Epithelial cell of proximal tubule (primary cell): ENCODE results near the gene TBC1D16. TPM values are rescaled to one million over a fixed set of nuclear protein-coding genes. Genes with fewer than 3 reads are reported as not detected.

ENCODE experiments used
- DNase-seq: peaks from one replicate; pipeline ENCODE4 v3.0.0-alpha.2; 2011; ENCODE audit warnings: low read depth
- H3K4me3 ChIP-seq: 2 replicates; pipeline ENCODE4 v1.5.1; 2011; ENCODE audit warnings: low read depth, mild to moderate bottlenecking, low read length
- CTCF ChIP-seq: conservative IDR thresholded peaks from 2 replicates; pipeline ENCODE4 v1.5.1; 2012; ENCODE audit warnings: low read depth, mild to moderate bottlenecking, low read length
- total RNA-seq: library from RNA; depleted of rRNA; stranded (reverse); fragments of >200 nt; gene quantifications from 2 replicates; pipeline ENCODE4 v1.2.3, GENCODE V29; 2015

TBC1D16 gene
- total RNA-seq, 1 donor from 2014 or later, result 19.9 TPM

DNA sequence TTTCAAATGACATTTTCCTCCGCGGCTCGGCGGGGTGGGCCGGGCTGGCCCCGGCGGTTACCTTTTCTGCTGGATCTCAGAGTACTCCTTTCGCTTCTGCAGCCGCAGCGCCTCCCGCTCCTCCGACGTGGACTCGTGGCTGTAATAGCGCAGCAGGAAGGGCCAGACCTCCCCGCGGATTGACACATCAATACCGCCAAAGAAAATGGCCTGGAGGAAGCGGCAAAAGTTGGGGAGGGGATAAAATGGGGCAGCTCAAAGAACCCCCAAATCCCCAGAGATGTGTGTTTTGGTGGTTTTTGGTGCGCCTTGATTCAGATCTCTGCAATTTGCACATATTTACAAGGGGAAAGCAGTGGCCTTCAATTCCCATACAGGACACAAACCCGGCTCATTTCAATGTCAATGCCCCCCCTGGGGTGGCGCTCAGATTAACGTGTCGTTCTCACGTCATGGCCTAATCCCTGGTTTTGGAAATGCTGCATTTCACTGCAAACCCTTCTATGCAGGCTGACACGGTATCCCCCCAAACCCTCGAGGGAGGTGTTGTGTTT is 85.9 kb downstream of the TBC1D16 start:
- TF ChIP-seq CTCF, result no peak
- H3K4me3 ChIP-seq, result no peak overlapping the region
- no peak for DNase-seq

GRCh38 chr17:79948945-79949655 is 86.6 kb downstream of the TBC1D16 start:
- TF ChIP-seq CTCF, result no peak
- no peak for DNase-seq
- H3K4me3 ChIP-seq, result no peak overlapping the region

DNA sequence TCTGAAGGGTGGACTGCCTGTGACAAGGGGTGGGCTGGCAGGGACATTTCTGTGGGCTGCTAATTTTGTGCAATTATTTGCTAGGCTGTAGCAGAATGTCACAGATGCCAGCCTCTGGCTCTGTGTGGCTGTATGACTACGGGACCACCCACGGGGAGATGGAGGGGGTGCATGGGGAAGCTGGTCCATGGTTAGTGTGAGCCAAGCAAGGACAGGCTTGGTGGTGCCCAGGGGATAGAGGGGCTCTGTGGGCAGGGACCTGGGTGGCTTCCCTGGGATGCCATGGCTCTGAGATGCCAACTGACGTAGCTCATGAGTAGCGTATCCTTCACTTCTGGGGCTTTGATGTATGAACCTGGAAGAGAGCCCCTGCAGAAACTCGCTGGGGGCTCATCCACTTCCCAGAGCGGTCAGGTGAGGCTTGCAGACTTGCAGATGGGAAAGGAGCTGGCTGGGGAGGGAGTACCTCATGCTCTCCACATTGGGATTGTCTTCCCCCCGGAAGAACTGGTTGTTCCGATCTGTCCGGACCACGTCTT is 87.2 kb downstream of the TBC1D16 start:
- H3K4me3 ChIP-seq, result no peak overlapping the region
- DNase-seq, result no peak
- no peak for TF ChIP-seq CTCF

- TF ChIP-seq CTCF, result no peak
- no peak overlapping the region for H3K4me3 ChIP-seq
- no peak for DNase-seq
These were observed 88.2 kb downstream of the TBC1D16 start for GRCh38 chr17:79947351-79948031.

GRCh38 chr17:79946352-79947231 is 89.1 kb downstream of the TBC1D16 start:
- DNase-seq, result no peak
- no peak overlapping the region for H3K4me3 ChIP-seq
- no peak for TF ChIP-seq CTCF

DNA sequence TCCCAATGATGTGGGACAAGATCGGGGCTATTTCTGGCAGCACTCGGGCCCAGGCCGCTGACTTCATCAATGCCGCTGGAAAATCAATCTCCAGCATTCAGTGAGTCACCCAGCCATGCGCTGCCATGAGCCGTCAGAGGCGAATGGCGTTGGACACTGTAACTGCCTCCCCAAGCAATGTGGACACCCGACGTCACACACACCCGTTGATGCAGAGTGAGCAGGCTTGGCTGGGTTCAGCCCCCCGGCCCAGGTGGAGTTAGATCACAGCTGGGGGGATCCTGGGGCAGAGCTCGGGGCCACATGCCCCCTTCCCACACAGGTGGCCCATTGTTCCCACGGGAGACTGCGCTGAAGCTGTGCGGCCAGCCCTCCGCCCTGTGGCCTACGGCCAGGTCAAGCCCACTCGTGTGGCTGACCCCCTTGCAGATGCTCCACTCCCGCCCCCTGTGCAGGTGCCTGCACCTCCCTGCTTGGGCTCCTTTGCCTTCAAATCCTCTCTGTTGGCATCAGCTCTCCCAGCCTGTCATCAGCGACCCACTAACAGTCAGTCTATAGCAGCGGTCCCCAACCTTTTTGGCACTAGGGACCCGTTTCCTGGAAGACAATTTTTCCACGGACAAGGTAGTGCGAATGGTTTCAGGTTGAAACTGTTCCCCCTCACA is 89.9 kb downstream of the TBC1D16 start:
- H3K4me3 ChIP-seq, result no peak overlapping the region
- TF ChIP-seq CTCF, result no peak
- no peak for DNase-seq
